AG04449 (cell line): ENCODE measurements around the gene PRCC.

Experiments used
- CTCF ChIA-PET: fragments of 350-600 bp; formaldehyde crosslinking; extraction: SDS; loops from one replicate; lab custom pipeline; 2021; ENCODE audit warnings: antibody characterized with exemption; lab: Yijun Ruan, JAX
- POLR2A ChIA-PET: fragments of 400-600, 350-600 bp; formaldehyde crosslinking; extraction: SDS; loops from one replicate; lab custom pipeline; 2020; ENCODE audit warnings: antibody characterized with exemption, inconsistent platforms; lab: Yijun Ruan, JAX
- DNase-seq: peaks from one replicate; pipeline ENCODE4 v3.0.0-alpha.2; 2010; ENCODE audit warnings: low read depth, low spot score
- H3K4me3 ChIP-seq: 2 replicates; pipeline ENCODE4 v1.5.1; 2011; ENCODE audit warnings: low read depth, mild to moderate bottlenecking, control low read depth, low read length
- TF ChIP-seq, protein P1 (sequence below): IDR thresholded peaks from one replicate; pipeline ENCODE4 v1.5.1; 2011; ENCODE audit warnings: mild to moderate bottlenecking, moderate library complexity, low read length, control low read depth, inconsistent platforms; ENCODE audit not compliant: insufficient read depth; ENCODE audit errors: missing control alignments

Gene PRCC

DNA sequence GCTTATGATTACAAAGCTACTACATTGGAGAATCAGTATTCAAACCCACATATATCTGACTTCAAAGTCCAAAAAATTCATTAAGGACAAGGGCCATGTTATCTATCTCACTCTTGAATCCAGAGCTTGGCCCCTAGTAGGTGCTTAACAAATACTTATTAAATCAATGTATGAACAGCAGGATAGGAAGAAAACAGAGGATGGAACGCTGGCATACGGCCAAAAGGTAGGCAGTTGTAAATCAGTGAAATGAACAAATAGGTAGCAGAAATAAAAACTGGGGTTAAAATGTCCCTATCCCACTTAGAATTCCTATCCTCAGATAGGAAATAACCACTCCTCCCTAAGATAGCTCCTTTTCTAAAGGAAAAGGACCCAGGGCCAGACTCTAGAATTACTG, 28.4 kb upstream of the PRCC start:
- POLR2A ChIA-PET = interaction anchor here (0.9 kb wide), 1 partner anchor 9 kb away, joined by 4 read pairs; no protein-coding TSS in a partner anchor
- no peak overlapping the region for H3K4me3 ChIP-seq
- TF ChIP-seq, protein P1, sequence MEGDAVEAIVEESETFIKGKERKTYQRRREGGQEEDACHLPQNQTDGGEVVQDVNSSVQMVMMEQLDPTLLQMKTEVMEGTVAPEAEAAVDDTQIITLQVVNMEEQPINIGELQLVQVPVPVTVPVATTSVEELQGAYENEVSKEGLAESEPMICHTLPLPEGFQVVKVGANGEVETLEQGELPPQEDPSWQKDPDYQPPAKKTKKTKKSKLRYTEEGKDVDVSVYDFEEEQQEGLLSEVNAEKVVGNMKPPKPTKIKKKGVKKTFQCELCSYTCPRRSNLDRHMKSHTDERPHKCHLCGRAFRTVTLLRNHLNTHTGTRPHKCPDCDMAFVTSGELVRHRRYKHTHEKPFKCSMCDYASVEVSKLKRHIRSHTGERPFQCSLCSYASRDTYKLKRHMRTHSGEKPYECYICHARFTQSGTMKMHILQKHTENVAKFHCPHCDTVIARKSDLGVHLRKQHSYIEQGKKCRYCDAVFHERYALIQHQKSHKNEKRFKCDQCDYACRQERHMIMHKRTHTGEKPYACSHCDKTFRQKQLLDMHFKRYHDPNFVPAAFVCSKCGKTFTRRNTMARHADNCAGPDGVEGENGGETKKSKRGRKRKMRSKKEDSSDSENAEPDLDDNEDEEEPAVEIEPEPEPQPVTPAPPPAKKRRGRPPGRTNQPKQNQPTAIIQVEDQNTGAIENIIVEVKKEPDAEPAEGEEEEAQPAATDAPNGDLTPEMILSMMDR = no peak
- DNase-seq = no peak
- CTCF ChIA-PET = interaction anchor here (0.8 to 1.6 kb wide), 6 partner anchors 11 to 189 kb away, joined by 3 to 5 read pairs (median 4); partner anchors contain the start of genes HDGF and METTL25B

DNA sequence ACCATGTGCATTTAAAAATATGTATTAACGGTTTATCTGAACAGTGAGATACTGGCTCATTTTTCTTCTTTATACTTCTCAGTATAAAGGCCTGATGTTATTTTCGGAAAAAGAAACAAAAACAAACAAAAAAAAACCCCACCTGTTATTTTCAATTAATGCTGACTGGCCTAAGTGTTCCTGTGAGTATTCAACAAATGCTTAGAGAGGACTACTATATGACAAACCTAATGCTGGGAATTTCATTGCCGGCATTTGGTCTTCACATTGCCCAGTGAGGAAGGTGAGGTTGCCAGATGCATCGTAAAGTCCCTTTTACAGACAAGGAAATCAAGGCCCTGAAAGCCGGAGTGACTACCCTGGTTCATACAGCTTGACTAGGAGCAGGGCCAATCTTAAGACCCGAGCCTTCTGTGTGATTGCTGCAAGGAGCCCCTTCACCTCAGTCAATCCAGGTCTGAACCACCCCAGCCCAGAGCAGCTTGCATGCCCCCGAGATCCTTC, 27.0 kb upstream of the PRCC start:
- DNase-seq = no peak
- POLR2A ChIA-PET = interaction anchor here (1.2 to 2.3 kb wide), 3 partner anchors 12 to 686 kb away, joined by 3 to 21 read pairs (median 16); partner anchors contain the start of genes ISG20L2, LAMTOR2, METTL25B and PRCC
- TF ChIP-seq, protein P1 = no peak
- CTCF ChIA-PET = interaction anchor here (2.0 to 4.4 kb wide), 2 partner anchors 14 to 51 kb away, joined by 10 to 36 read pairs; partner anchors contain the start of genes ISG20L2 and METTL25B
- H3K4me3 ChIP-seq = peak overlapping the region; percentile 93

DNA sequence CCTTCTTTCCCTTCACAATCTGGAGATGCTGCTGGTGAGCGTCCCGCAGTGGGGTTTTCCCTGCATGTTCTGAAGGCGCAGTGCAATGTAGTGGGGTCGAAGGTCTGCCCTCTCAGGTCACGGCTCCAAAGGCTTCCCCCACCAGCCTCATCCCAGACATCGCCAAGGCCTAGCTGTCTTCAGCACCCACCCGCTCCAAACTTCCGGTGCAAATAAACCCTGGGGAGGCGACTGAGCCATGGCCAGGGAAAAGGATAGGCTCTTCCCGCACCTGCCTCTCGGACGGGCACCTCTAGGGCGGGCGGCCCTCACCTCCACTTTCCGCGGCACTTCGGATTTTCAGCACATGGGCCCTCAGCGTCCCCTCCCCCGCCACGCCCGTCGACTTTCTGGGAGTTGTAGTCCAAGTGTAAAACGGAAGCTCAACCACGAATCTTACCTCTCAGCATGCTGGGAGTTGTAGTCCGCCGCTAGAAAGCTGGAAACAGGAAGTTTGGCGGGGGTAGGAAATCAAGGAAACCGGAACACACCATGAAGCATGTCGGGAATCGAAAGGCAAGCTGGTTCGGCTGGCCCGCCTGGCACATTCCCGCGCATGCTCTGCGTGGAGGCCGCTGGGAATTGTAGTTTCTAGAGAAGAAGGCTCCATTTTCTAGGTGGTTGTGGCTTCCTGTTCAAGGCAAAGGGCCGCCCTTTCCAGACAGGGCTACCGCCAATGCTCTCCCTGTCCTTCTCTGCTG, 26.4 kb upstream of the PRCC start, which contains the start of gene MRPL24:
Gene MRPL24, minus strand, starts transcription at position 348 of the 740 bp plus-strand sequence. CDS start 2,384 bp downstream, outside the sequence.
- ChIA-PET CTCF (interaction anchor here (0.9 to 4.4 kb wide), 4 partner anchors 11 to 52 kb away, joined by 3 to 36 read pairs (median 7); partner anchors contain the start of genes ISG20L2 and METTL25B), POLR2A (interaction anchor here (0.8 to 2.3 kb wide), 8 partner anchors 9 to 687 kb away, joined by 3 to 21 read pairs (median 4); partner anchors contain the start of genes HDGF, ISG20L2, LAMTOR2 and METTL25B)
- TF ChIP-seq, protein P1 = no peak
- peak; percentile 96 for DNase-seq
- peak within 1 kb of the TSS; percentile 93 for H3K4me3 ChIP-seq

GRCh38 chr1:156741481-156741983, 25.8 kb upstream of the PRCC start:
- ChIA-PET CTCF (interaction anchor here (0.9 to 4.4 kb wide), 4 partner anchors 11 to 52 kb away, joined by 3 to 36 read pairs (median 7); partner anchors contain the start of genes ISG20L2 and METTL25B), POLR2A (interaction anchor here (0.8 to 2.3 kb wide), 8 partner anchors 8 to 687 kb away, joined by 3 to 21 read pairs (median 4); partner anchors contain the start of genes HDGF, ISG20L2, LAMTOR2 and METTL25B)
- DNase-seq = no peak
- TF ChIP-seq, protein P1 = no peak
- H3K4me3 ChIP-seq = peak overlapping the region; percentile 30; the same call in 1 of the 2 replicates

DNA sequence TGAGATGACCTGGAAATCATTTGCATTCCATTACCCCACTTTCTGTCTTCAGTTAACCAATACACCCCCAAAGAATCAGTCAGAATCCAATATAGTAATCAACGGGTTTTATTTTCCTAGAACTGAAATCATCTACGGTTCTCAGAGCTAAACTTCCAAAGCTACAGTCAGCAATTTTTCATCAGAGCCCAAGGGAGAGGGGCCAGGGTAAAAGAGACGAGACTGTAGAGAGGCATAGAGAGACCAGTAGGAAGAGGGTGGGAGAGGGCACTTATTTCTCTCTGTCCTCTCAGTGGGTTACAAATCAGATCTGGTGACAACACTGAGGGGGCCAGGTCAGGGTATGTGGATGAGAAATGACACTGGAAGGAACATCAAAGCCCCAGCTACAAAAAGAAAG, 25.3 kb upstream of the PRCC start:
- H3K4me3 ChIP-seq = no peak overlapping the region
- TF ChIP-seq, protein P1 = no peak
- ChIA-PET POLR2A (interaction anchor here (1.0 to 2.3 kb wide), 3 partner anchors 10 to 35 kb away, joined by 4 to 16 read pairs (median 12); partner anchors contain the start of genes HDGF, ISG20L2 and METTL25B), CTCF (interaction anchor here (1.0 to 4.4 kb wide), 3 partner anchors 15 to 53 kb away, joined by 4 to 36 read pairs (median 10); partner anchors contain the start of genes ISG20L2 and METTL25B)
- DNase-seq = no peak
